GM18507 (cell line): ENCODE data around the gene EXOSC10.
"Not testable (repeated sequence)": the region's sequence is repeated elsewhere in the genome, so short reads cannot be mapped to it uniquely, and the experiment has no call there.

Experiments used
- DNase-seq: peaks from one replicate; pipeline ENCODE4 v3.0.0; 2011; ENCODE audit warnings: low read depth; ENCODE audit not compliant: insufficient read length; ENCODE audit errors: extremely low spot score
- FAIRE-seq: peaks from 2 replicates; lab custom pipeline; 2011; peaks lifted over from hg19 to GRCh38; lab: Jason Lieb, UNC

EXOSC10 gene

GRCh38 chr1:11026052-11026451, 73.6 kb downstream of the EXOSC10 start:
- no peak for DNase-seq
- FAIRE-seq: no peak

- no peak for FAIRE-seq
- no peak for DNase-seq
These were observed 74.1 kb downstream of the EXOSC10 start for GRCh38 chr1:11025618-11026017.

- FAIRE-seq: no peak
These were observed 74.8 kb downstream of the EXOSC10 start for GRCh38 chr1:11024874-11025203.

GRCh38 chr1:11024154-11024873, 75.4 kb downstream of the EXOSC10 start:
- no peak for DNase-seq
- FAIRE-seq: no peak

More at GRCh38 chr1:11024874-11025203, 74.8 kb downstream of the EXOSC10 start:
- no peak for DNase-seq

- no peak for FAIRE-seq
- DNase-seq: no peak
These were observed 76.5 kb downstream of the EXOSC10 start for GRCh38 chr1:11023201-11023600.

- DNase-seq (no peak), FAIRE-seq (no peak)
These were observed 79.7 kb downstream of the EXOSC10 start for GRCh38 chr1:11019971-11020370.

GRCh38 chr1:11019358-11019757, 80.3 kb downstream of the EXOSC10 start:
- not testable (repeated sequence) for FAIRE-seq, DNase-seq
